Measurements from ENCODE around the gene TTYH2. TPM values are rescaled to one million over a fixed set of nuclear protein-coding genes. Genes with fewer than 3 reads are reported as not detected.
A peak's percentile ranks its signal among the peaks of the same experiment; 100 is the strongest.

The TTYH2 gene
- total RNA-seq, 1 donor from 2014 or later, result 30.3 TPM

DNA sequence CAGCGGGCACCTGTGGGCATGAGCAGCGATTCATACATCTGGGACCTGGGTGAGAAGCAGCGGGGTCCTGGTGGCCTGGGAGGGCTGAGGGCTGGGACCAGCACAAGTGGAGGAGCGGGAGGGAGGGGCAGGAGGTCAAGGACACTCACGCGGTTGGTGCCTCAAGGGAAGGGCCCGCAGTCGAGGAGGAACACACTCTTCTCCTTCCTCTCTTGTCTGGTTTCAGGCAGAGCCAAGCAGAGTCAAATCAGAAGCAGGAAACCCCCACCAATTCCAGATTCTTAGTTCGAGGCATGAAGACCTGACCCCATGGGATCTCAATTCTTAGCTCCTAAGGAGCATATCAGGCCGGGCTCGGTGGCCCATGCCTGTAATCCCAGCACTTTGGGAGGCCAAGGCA is 76.3 kb downstream of the TTYH2 start:
- Histone ChIP-seq H3K4me1 (no peaks in the 10 kb centered on the region), H3K36me3 (no peaks in the 10 kb centered on the region), H3K9me3 (no peaks in the 10 kb centered on the region), H3K4me3 (no peak overlapping the region), H3K27ac (no peak overlapping the region), H3K27me3 (no peaks in the 10 kb centered on the region)
- no peak for DNase-seq (ENCODE audit: low spot score in 2 of 2)
- intact Hi-C loops (cut with DNase I), result no loop called here
- TF ChIP-seq, protein P1, sequence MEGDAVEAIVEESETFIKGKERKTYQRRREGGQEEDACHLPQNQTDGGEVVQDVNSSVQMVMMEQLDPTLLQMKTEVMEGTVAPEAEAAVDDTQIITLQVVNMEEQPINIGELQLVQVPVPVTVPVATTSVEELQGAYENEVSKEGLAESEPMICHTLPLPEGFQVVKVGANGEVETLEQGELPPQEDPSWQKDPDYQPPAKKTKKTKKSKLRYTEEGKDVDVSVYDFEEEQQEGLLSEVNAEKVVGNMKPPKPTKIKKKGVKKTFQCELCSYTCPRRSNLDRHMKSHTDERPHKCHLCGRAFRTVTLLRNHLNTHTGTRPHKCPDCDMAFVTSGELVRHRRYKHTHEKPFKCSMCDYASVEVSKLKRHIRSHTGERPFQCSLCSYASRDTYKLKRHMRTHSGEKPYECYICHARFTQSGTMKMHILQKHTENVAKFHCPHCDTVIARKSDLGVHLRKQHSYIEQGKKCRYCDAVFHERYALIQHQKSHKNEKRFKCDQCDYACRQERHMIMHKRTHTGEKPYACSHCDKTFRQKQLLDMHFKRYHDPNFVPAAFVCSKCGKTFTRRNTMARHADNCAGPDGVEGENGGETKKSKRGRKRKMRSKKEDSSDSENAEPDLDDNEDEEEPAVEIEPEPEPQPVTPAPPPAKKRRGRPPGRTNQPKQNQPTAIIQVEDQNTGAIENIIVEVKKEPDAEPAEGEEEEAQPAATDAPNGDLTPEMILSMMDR (IDR thresholded peaks at IDR 0.05), result no peak

DNA sequence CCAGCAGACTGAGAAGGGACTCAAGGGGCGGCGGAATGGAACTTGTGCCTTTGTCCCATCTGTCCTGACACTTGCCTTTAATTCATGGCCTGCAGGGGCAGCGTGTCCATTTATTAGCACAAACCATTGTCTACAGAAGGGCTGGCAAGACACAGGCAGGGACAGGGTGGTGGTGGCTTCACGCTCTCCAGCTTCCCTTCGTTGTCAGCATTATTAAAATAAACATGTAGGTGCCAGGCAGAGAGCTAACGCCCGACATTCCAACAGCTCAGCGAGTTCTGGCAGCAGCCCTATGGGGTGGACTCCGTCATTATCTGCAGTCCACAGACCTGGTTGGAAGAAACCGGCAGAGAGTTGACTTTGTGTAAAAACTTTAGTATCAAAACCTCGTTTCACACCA is 77.0 kb downstream of the TTYH2 start:
- Histone ChIP-seq H3K27ac (no peak overlapping the region), H3K36me3 (no peaks in the 10 kb centered on the region), H3K4me1 (no peaks in the 10 kb centered on the region), H3K27me3 (no peaks in the 10 kb centered on the region), H3K9me3 (no peaks in the 10 kb centered on the region), H3K4me3 (no peak overlapping the region)
- no peak for DNase-seq (ENCODE audit: low spot score in 2 of 2)
- intact Hi-C loops (cut with DNase I), result no loop called here
- TF ChIP-seq, protein P1 (IDR thresholded peaks at IDR 0.05), result no peak

DNA sequence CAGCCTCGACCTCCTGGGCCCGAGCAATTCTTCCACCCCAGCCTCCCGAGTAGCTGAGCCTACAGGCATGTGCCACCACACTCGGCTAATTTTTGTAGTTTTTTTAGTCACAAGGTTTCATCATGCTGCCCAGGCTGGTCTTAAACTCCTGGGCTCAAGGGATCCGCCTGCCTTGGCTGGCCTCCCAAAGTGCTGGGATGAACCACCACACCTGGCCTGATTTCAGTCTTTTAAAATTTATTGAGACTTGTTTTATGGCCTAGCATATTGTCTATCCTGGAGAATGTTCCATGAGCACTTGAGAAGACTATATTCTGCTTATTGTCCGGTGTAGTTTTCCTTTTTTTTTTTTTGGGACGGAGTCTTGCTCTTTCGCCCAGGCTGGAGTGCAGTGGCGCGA is 79.1 kb downstream of the TTYH2 start:
- Histone ChIP-seq H3K36me3 (no peaks in the 10 kb centered on the region), H3K27ac (no peak overlapping the region), H3K4me3 (no peak overlapping the region), H3K9me3 (no peaks in the 10 kb centered on the region), H3K4me1 (no peaks in the 10 kb centered on the region), H3K27me3 (no peaks in the 10 kb centered on the region)
- no peak for DNase-seq (ENCODE audit: low spot score in 2 of 2)
- intact Hi-C loops (cut with DNase I), result no loop called here
- TF ChIP-seq, protein P1 (IDR thresholded peaks at IDR 0.05), result no peak

DNA sequence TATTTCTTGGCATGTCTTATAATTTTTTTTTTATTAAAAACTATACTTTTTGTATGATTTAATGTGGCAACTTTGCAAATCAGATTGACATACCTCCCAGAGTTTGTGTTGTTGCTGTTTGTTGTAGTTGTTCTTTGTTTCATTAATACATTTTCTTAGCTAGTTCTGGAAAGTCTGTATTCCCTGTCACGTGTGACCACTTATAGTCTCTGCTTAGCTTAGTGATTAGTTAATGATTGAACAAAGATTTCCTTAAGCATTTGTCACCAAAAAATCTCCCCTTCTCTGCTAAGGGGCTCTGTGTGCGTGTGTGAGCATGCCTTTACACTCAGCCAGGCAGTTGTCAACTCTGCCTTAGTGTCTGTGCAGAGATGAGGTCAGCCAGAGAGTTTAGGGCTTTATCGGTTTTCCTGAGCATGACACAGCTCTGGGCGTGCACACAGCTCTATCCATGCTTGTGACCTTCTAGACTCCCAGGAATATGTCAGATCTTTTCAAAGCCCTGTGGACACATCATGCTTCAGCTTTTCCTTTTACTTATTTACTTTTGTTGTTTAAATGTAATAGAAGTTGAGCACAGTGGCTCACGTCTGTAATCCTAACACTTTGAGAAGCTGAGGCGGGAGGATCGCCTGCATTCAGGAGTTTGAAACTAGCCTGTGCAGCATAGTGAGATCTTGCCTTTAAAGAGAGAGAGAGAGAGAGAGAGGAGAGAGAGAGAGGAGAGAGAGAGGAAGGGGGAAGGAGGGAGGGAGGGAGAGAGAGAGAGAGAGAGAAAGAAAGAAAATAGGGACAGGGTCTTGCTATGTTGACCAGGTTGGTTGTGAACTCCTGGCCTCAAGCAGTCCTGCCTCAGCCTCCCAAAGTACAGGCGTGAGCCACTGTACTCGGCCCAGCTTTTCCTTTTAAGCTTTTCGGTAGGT is 82.5 kb downstream of the TTYH2 start:
- TF ChIP-seq, protein P1 (IDR thresholded peaks at IDR 0.05), result no peak
- H3K36me3 ChIP-seq, result no peaks in the 10 kb centered on the region
- no peaks in the 10 kb centered on the region for H3K27me3 ChIP-seq
- no peaks in the 10 kb centered on the region for H3K9me3 ChIP-seq
- H3K27ac ChIP-seq, result no peak overlapping the region
- no peaks in the 10 kb centered on the region for H3K4me1 ChIP-seq
- no peak for DNase-seq (ENCODE audit: low spot score in 2 of 2)
- no peak overlapping the region for H3K4me3 ChIP-seq
- intact Hi-C loops (cut with DNase I), result no loop called here

DNA sequence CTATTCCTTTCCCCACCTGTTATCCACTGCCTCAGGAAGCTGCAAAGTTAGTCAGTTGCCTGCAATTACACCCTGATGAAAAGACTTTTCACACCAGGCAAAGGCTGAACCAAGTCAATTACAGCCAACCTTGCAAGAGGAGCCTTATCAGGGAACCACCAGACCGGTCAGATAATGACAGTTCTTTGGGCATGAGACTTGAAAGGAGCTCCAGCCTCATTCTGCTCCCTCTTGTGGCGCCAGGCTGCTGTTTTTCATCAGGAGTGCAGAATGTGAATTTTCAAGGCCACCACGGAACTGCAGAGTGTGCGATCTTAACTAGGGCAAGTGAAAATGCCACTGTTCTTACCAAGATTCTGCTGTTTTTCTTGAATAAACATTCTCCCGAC is 83.2 kb downstream of the TTYH2 start:
- Histone ChIP-seq H3K4me3 (no peak overlapping the region), H3K36me3 (no peaks in the 10 kb centered on the region), H3K4me1 (no peaks in the 10 kb centered on the region), H3K9me3 (no peaks in the 10 kb centered on the region), H3K27ac (no peak overlapping the region), H3K27me3 (no peaks in the 10 kb centered on the region)
- TF ChIP-seq, protein P1 (IDR thresholded peaks at IDR 0.05), result peak in 1 of 3 experiments; percentile 29
- no peak for DNase-seq (ENCODE audit: low spot score in 2 of 2)
- intact Hi-C loops (cut with DNase I), result no loop called here

All from ascending aorta (tissue), 2 donors.